K562 (cell line): ENCODE results near the gene BZW2. TPM values are rescaled to one million over a fixed set of nuclear protein-coding genes. Genes with fewer than 3 reads are reported as not detected.

Source experiments
- CHCHD3 ChIP-seq: fragments of 250-450 bp; sonication (Bioruptor Pico); IDR thresholded peaks from 2 replicates; pipeline ENCODE4 v2.1.2; 2022; ENCODE audit warnings: mild to moderate bottlenecking
- CHD2 ChIP-seq: IDR thresholded peaks from 2 replicates; pipeline ENCODE4 v1.6.1; 2011; ENCODE audit warnings: low read depth, low read length
- CTCF ChIP-seq, 3 experiments: IDR thresholded peaks in 2 of 3; conservative IDR thresholded peaks in 1 of 3; 2 replicates each; pipeline ENCODE4 v1.5.1; 2011 to 2012; ENCODE audit warnings: low read length in 3 of 3, mild to moderate bottlenecking in 3 of 3, control low read depth in 2 of 3, improper control_type of control experiment in 1 of 3, inconsistent platforms in 1 of 3, low read depth in 1 of 3, mixed read lengths in 1 of 3, moderate library complexity in 1 of 3; ENCODE audit not compliant: insufficient read depth in 2 of 3
- ELF1 ChIP-seq: fragments of 200-800 bp; sonication (Bioruptor generic); IDR thresholded peaks from 2 replicates; pipeline ENCODE4 v1.6.1; 2016; ENCODE audit warnings: missing genetic modification characterization, missing compliant biosample characterization
- HMG20A ChIP-seq: fragments of 450-650 bp; formaldehyde crosslinking; conservative IDR thresholded peaks from 2 replicates; pipeline ENCODE4 v1.4.0; 2020; ENCODE audit warnings: mild to moderate bottlenecking, mixed read lengths
- IRF1 ChIP-seq: sonication (generic); formaldehyde crosslinking; IDR thresholded peaks from 2 replicates; pipeline ENCODE4 v1.8.0; 2022; ENCODE audit warnings: missing genetic modification reagents, mild to moderate bottlenecking, borderline replicate concordance
- MEIS2 ChIP-seq: fragments of 450-650 bp; IDR thresholded peaks from 2 replicates; pipeline ENCODE4 v1.6.1; 2014; ENCODE audit warnings: mild to moderate bottlenecking; ENCODE audit not compliant: partially characterized antibody
- OTX1 ChIP-seq: fragments of 450-650 bp; formaldehyde crosslinking; IDR thresholded peaks from 2 replicates; pipeline ENCODE4 v1.4.0; 2022; ENCODE audit warnings: mild to moderate bottlenecking
- PBX2 ChIP-seq, 2 experiments: IDR thresholded peaks in 1 of 2; conservative IDR thresholded peaks in 1 of 2; 2 replicates each; pipeline ENCODE4 v1.6.1; 2016; ENCODE audit warnings: low read depth in 2 of 2, mild to moderate bottlenecking in 1 of 2, missing compliant biosample characterization in 1 of 2, missing genetic modification characterization in 1 of 2, moderate library complexity in 1 of 2
- SLC30A9 ChIP-seq: fragments of 250-450 bp; sonication (Bioruptor Pico); IDR thresholded peaks from 2 replicates; pipeline ENCODE4 v1.8.0; 2022; ENCODE audit warnings: mild to moderate bottlenecking, moderate library complexity
- TRIM24 ChIP-seq, 2 experiments: fragments of 450-650 bp; IDR thresholded peaks; 2 replicates each; pipeline ENCODE4 v1.6.1; 2016
- ZBED1 ChIP-seq: IDR thresholded peaks from 2 replicates; pipeline ENCODE4 v1.6.1; 2014
- ZNF3 ChIP-seq: fragments of 250-450 bp; sonication (Bioruptor Pico); IDR thresholded peaks from 2 replicates; pipeline ENCODE4 v1.5.0; 2021; ENCODE audit warnings: mild to moderate bottlenecking, moderate library complexity
- ZNF407 ChIP-seq: fragments of 450-650 bp; IDR thresholded peaks from 2 replicates; pipeline ENCODE4 v1.6.1; 2016; ENCODE audit warnings: low read depth
- ZNF589 ChIP-seq: fragments of 200-800 bp; sonication (Bioruptor generic); IDR thresholded peaks from 2 replicates; pipeline ENCODE4 v1.6.1; 2016; ENCODE audit warnings: low read depth, missing genetic modification characterization, missing compliant biosample characterization
- ZNF778 ChIP-seq: fragments of 450-650 bp; formaldehyde crosslinking; IDR thresholded peaks from 2 replicates; pipeline ENCODE4 v1.4.0; 2020; ENCODE audit warnings: mild to moderate bottlenecking, moderate library complexity
- polyA plus RNA-seq, 8 experiments: library from polyadenylated mRNA; depleted of rRNA in 4 of 8; stranded (reverse) in 5 of 8; unstranded in 3 of 8; fragments of >200 nt; fragmentation: Nextera tagmentation in 2 of 8; fragmentation: Illumina TruSeq in 1 of 8; extraction: Ambion mirVana in 2 of 8; extraction: Trizol in 1 of 8; gene quantifications; 2 replicates each; pipeline versions ENCODE4 v1.2.1 to v1.2.3, GENCODE V29; 2011 to 2014; ENCODE audit warnings: inconsistent platforms in 1 of 8, missing spikeins in 1 of 8
- total RNA-seq, 7 experiments: library from RNA; depleted of rRNA in 6 of 7; stranded (reverse); fragments of >200 nt in 6 of 7; fragmentation: Illumina TruSeq in 2 of 7; extraction: Trizol in 2 of 7; gene quantifications; 2 replicates each; pipeline versions ENCODE4 v1.2.1 to v1.2.3, GENCODE V29; 2011 to 2021; ENCODE audit warnings: low replicate concordance in 1 of 7

BZW2 gene
- total and polyA plus RNA-seq, 9 of the 15 experiments (the other 6 are each of a cell fraction or from before 2014, with no cell fraction given) = 140 to 316 (median 173) TPM

- TF ChIP-seq CHCHD3 (CRISPR knock-in tag) (no peak), CHD2 (no peak), MEIS2 (peak; percentile 73), CTCF (IDR thresholded peaks at IDR 0.05 in 2 of 3, conservative IDR thresholded peaks at IDR 0.05 in 1 of 3; ENCODE audit: insufficient read depth in 2 of 3, low read depth in 1 of 3, low read length in 3 of 3) (peak in 1 of 3 experiments; percentile 10; a peak in 1 of 6 replicates), ZNF407 (no peak), ZBED1 (no peak), ZNF3 (no peak), ELF1 (tag) (no peak), PBX2 (CRISPR knock-in tag; IDR thresholded peaks at IDR 0.05; ENCODE audit: low read depth) (no peak), PBX2 (tag; conservative IDR thresholded peaks at IDR 0.05; ENCODE audit: low read depth) (no peak), ZNF778 (CRISPR knock-in tag) (no peak), ZNF589 (CRISPR knock-in tag) (peak; percentile 73), HMG20A (no peak), TRIM24 (IDR thresholded peaks at IDR 0.05) (peak; percentile 91 to 92), IRF1 (no peak), SLC30A9 (CRISPR knock-in tag) (no peak), OTX1 (CRISPR knock-in tag) (no peak)
These were observed 73.7 kb downstream of the BZW2 start (continued) for GRCh38 chr7:16719699-16720098.
